Astrocyte (in vitro differentiated cells and primary cell): ENCODE measurements around the gene SRGAP2B.
"Not testable (repeated sequence)": the region's sequence is repeated elsewhere in the genome, so short reads cannot be mapped to it uniquely, and the experiment has no call there.

Experiments used
- CTCF ChIP-seq: IDR thresholded peaks from 2 replicates; pipeline ENCODE4 v1.5.1; 2011; ENCODE audit warnings: low read depth, mild to moderate bottlenecking, inconsistent platforms, low read length, moderate library complexity; ENCODE audit not compliant: insufficient read depth
- EZH2 ChIP-seq: IDR thresholded peaks from 2 replicates; pipeline ENCODE4 v1.6.1; 2012; ENCODE audit warnings: mild to moderate bottlenecking, low read length, inconsistent platforms; ENCODE audit not compliant: insufficient read depth

GRCh38 chr1:144960929-144961488 is 134.1 kb downstream of the SRGAP2B start:
- TF ChIP-seq CTCF, EZH2: not testable (repeated sequence)
